Neural cell (in vitro differentiated cells): ENCODE results near the gene CHURC1. TPM values are rescaled to one million over a fixed set of nuclear protein-coding genes. Genes with fewer than 3 reads are reported as not detected.

Experiments used
- H2AFZ ChIP-seq: fragments of 200-600, 300-800 bp; sonication (generic), shearing (Covaris generic); 2 replicates; pipeline ENCODE4 v1.6.0; 2014; ENCODE audit warnings: low read depth, mild to moderate bottlenecking, antibody characterized with exemption, low read length, moderate library complexity
- H3F3A ChIP-seq: fragments of 200-600 bp; shearing (Covaris generic); 2 replicates; pipeline ENCODE4 v1.6.1; 2016; ENCODE audit warnings: mild to moderate bottlenecking, moderate library complexity, mixed read lengths, antibody characterized with exemption, low read length; ENCODE audit not compliant: insufficient read depth, poor library complexity, severe bottlenecking
- H3K27ac ChIP-seq: fragments of 200-600, 300-800 bp; sonication (generic), shearing (Covaris generic); 2 replicates; pipeline ENCODE4 v1.5.1; 2014; ENCODE audit warnings: mild to moderate bottlenecking, low read length, moderate library complexity
- H3K27me3 ChIP-seq: fragments of 300-800, 200-600 bp; sonication (generic), shearing (Covaris generic); 2 replicates; pipeline ENCODE4 v1.6.0; 2014; ENCODE audit warnings: mild to moderate bottlenecking, low read depth, low read length, moderate library complexity; ENCODE audit not compliant: insufficient read depth
- H3K36me3 ChIP-seq: fragments of 300-800, 200-600 bp; sonication (generic), shearing (Covaris generic); 2 replicates; pipeline ENCODE4 v1.5.1; 2014; ENCODE audit warnings: mild to moderate bottlenecking, antibody characterized with exemption, low read length, moderate library complexity; ENCODE audit not compliant: insufficient read depth
- H3K4me2 ChIP-seq: fragments of 300-800, 200-600 bp; sonication (generic), shearing (Covaris generic); 2 replicates; pipeline ENCODE4 v1.6.0; 2014; ENCODE audit warnings: mild to moderate bottlenecking, low read length
- H3K4me3 ChIP-seq: fragments of 300-800, 200-600 bp; sonication (generic), shearing (Covaris generic); 2 replicates; pipeline ENCODE4 v1.5.1; 2014; ENCODE audit warnings: mild to moderate bottlenecking, low read length, moderate library complexity
- H3K79me2 ChIP-seq: fragments of 200-600 bp; shearing (Covaris generic); replicated peaks from 2 replicates; pipeline ENCODE4 v1.6.0; 2014; ENCODE audit warnings: mild to moderate bottlenecking, low read length, moderate library complexity; ENCODE audit not compliant: insufficient read depth
- H3K9ac ChIP-seq: fragments of 300-800, 200-600 bp; sonication (generic), shearing (Covaris generic); 2 replicates; pipeline ENCODE4 v1.6.1; 2016; ENCODE audit warnings: mild to moderate bottlenecking, low read length, mixed read lengths
- H3K9me2 ChIP-seq: fragments of 200-600 bp; shearing (Covaris generic); 2 replicates; pipeline ENCODE4 v1.6.1; 2016; ENCODE audit warnings: mild to moderate bottlenecking, low read length, mixed read lengths; ENCODE audit not compliant: insufficient read depth
- H3K9me3 ChIP-seq: fragments of 200-600, 300-800 bp; sonication (generic), shearing (Covaris generic); 2 replicates; pipeline ENCODE4 v1.6.1; 2016; ENCODE audit warnings: mild to moderate bottlenecking, mixed run types, low read length, moderate library complexity, mixed read lengths
- H4K20me1 ChIP-seq: fragments of 200-600 bp; shearing (Covaris generic); 2 replicates; pipeline ENCODE4 v1.6.1; 2016; ENCODE audit warnings: mild to moderate bottlenecking, mixed run types; ENCODE audit not compliant: insufficient read depth
- CTCF ChIP-seq: fragments of 450-650 bp; IDR thresholded peaks from 2 replicates; pipeline ENCODE4 v1.5.1; 2014; ENCODE audit warnings: antibody characterized with exemption, mild to moderate bottlenecking, moderate library complexity; ENCODE audit not compliant: poor library complexity, severe bottlenecking
- EP300 ChIP-seq: fragments of 450-650 bp; conservative IDR thresholded peaks from 2 replicates; pipeline ENCODE4 v1.6.1; 2014; ENCODE audit warnings: antibody characterized with exemption, mild to moderate bottlenecking, moderate library complexity; ENCODE audit not compliant: poor library complexity, severe bottlenecking
- EZH2 ChIP-seq: fragments of 200-600, 300-800 bp; shearing (Covaris generic), sonication (generic); IDR thresholded peaks from 2 replicates; pipeline ENCODE4 v1.6.1; 2014; ENCODE audit warnings: antibody characterized with exemption, low read length, borderline replicate concordance, mild to moderate bottlenecking; ENCODE audit not compliant: insufficient read depth, poor library complexity, severe bottlenecking
- MXI1 ChIP-seq: fragments of 450-650 bp; conservative IDR thresholded peaks from 2 replicates; pipeline ENCODE4 v1.6.1; 2014; ENCODE audit warnings: antibody characterized with exemption, mild to moderate bottlenecking; ENCODE audit not compliant: poor library complexity, severe bottlenecking
- POLR2AphosphoS5 ChIP-seq: IDR thresholded peaks from 2 replicates; pipeline ENCODE4 v1.6.1; 2012
- RAD21 ChIP-seq: fragments of 450-650 bp; conservative IDR thresholded peaks from 2 replicates; pipeline ENCODE4 v1.6.1; 2014; ENCODE audit warnings: antibody characterized with exemption, mild to moderate bottlenecking, moderate library complexity
- REST ChIP-seq: IDR thresholded peaks from 2 replicates; pipeline ENCODE4 v1.6.1; 2012; ENCODE audit warnings: borderline replicate concordance
- SMC3 ChIP-seq: fragments of 450-650 bp; conservative IDR thresholded peaks from 2 replicates; pipeline ENCODE4 v1.6.1; 2014; ENCODE audit warnings: antibody characterized with exemption, mild to moderate bottlenecking, moderate library complexity; ENCODE audit not compliant: poor library complexity
- TAF1 ChIP-seq: IDR thresholded peaks from 2 replicates; pipeline ENCODE4 v1.6.1; 2012; ENCODE audit warnings: low read depth
- polyA plus RNA-seq: library from polyadenylated mRNA; depleted of rRNA; stranded (reverse); fragments of >200 nt; gene quantifications from 2 replicates; pipeline ENCODE4 v1.2.3, GENCODE V29; 2014

The CHURC1 gene
- polyA plus RNA-seq, 1 donor from 2014 or later = 69.5 TPM

GRCh38 chr14:64879635-64880220, 34.5 kb upstream of the CHURC1 start, which contains the start of gene SPTB:
Gene SPTB (minus strand): TSS chr14:64879907. CDS start chr14:64823094, 56,813 bp downstream.
- Histone ChIP-seq H2AFZ (peak within 1 kb of the TSS; percentile 40), H3K9me3 (no peaks in the 10 kb centered on the region), H3K4me3 (peak within 1 kb of the TSS; percentile 82), H3K36me3 (no peaks in the 10 kb centered on the region), H3K9me2 (no peaks in the 10 kb centered on the region), H3K9ac (peak within 1 kb of the TSS; percentile 64), H3K4me2 (peak within 1 kb of the TSS; percentile 86), H3K79me2 (no peaks in the 10 kb centered on the region), H3K27me3 (peaks cover 77% of the 10 kb centered on the region), H4K20me1 (no peaks in the 10 kb centered on the region), H3F3A (no peaks in the 10 kb centered on the region), H3K27ac (no peak within 1 kb of the TSS)
- TF ChIP-seq POLR2AphosphoS5 (no peak), EZH2 (no peak), TAF1 (no peak), CTCF (no peak), RAD21 (no peak), EP300 (no peak), REST (no peak), SMC3 (no peak), MXI1 (no peak)

- Histone ChIP-seq H3K27me3 (peaks cover 77% of the 10 kb centered on the region), H3K9me3 (no peaks in the 10 kb centered on the region), H4K20me1 (no peaks in the 10 kb centered on the region), H3K4me3 (peak overlapping the region; percentile 82), H3F3A (no peaks in the 10 kb centered on the region), H3K9ac (peak overlapping the region; percentile 64), H3K4me2 (peak overlapping the region; percentile 86), H2AFZ (peak overlapping the region; percentile 40), H3K36me3 (no peaks in the 10 kb centered on the region), H3K9me2 (no peaks in the 10 kb centered on the region), H3K79me2 (no peaks in the 10 kb centered on the region), H3K27ac (no peak overlapping the region)
- TF ChIP-seq TAF1 (no peak), RAD21 (peak; percentile 11), EP300 (no peak), SMC3 (no peak), MXI1 (peak; percentile 22), CTCF (no peak), REST (no peak), POLR2AphosphoS5 (no peak), EZH2 (no peak)
Observed at GRCh38 chr14:64880221-64881121, 33.8 kb upstream of the CHURC1 start.
